Eye (tissue), 1 donor: ENCODE measurements around the gene SLC1A7.
"Not testable (repeated sequence)": the region's sequence is repeated elsewhere in the genome, so short reads cannot be mapped to it uniquely, and the experiment has no call there.

Experiments
- DNase-seq: peaks from one replicate; pipeline ENCODE4 v3.0.0-alpha.2; 2015

Gene SLC1A7

GRCh38 chr1:53142226-53142853, at the start of gene SLC1A7:
SLC1A7 (minus strand) TSS chr1:53142638; CDS start chr1:53142449, 189 bp downstream.
- DNase-seq = peak; percentile 61

GRCh38 chr1:53190210-53190611, 47.8 kb upstream of the SLC1A7 start:
- DNase-seq = peak; percentile 74

- no peak for DNase-seq
Measured at GRCh38 chr1:53189061-53189460, 46.6 kb upstream of the SLC1A7 start.

DNA sequence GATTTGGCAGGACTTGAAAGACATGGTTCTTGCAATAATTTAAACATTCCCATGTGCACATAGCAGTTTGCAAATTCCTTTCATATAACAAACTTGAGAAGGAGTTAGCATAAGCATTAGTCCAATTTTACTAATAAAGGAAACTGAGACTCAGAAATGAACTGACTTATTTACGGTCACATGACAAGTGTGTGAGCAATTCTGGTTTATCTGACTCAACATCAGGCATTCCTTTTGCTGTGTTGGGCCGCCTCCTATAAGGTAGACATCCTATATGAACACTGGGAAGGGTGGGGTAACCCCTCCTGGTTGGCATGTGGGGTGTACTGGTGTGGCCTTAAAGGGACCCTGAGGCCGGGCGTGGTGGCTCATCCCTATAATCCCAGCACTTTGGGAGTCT, 45.7 kb upstream of the SLC1A7 start:
- DNase-seq = no peak

DNA sequence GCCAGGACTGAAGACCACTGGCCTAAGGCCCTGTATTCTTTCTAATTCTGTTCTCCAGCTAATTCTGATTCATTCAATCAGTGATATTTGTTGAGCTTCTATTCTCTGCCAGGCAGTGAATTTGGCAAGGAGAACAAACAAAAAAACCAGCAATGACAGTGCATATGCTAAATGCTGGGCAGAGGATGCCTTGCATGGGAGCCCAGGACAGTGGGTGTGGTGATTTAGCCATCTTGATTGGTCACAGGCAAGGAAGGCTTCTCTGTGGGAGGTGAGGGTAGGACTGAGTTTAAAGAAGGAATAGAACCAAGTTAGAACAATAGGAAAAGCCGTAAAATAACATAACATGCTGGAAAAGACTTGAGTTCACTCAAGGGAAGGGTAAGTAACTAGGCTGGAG, 45.0 kb upstream of the SLC1A7 start:
- no peak for DNase-seq

GRCh38 chr1:53186533-53186932, 44.1 kb upstream of the SLC1A7 start:
- no peak for DNase-seq

- DNase-seq = not testable (repeated sequence)
Measured at GRCh38 chr1:53185955-53186297, 43.5 kb upstream of the SLC1A7 start.

DNA sequence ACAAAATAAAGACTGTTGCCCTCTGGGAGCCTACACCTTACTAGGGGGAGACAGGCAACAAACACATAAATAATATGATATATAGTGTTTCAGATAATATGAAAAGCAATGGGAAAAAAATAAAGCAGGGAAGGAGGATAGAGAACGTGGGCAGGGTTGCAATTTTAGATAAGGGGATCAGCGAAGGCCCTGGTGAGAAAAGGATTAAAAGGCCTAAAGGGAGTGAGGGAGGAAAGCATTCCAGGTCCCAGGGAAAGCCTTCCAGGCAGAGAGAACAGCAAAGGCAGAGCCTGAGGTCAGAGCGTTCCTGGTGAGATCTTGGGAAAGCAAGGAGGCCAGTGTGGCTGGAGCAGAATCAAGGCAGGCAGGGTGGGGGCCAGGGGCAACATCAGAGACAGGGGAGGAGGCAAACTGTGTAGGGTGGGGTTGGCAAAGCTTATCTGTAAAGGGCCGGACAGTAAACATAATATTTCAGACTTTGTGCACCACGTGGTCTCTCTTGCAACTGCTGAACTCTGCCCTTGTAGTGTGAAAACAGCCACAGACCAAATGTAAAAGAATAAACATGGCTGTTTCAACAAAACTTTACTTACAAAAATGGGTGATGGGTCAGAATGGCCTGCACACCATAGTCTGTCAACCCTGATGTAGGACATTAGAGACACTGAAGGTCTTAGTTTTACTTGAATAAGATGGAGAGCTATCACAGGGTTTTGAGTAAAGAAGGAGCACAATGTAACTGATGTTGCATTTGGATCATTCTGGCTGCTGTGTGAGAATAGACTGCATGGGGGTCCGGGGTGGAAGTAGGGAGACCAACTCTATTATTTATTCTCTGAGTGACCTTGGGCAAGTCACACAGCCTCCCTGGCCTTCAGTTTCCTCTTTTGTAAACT, 40.9 kb upstream of the SLC1A7 start:
- DNase-seq = no peak

GRCh38 chr1:53182716-53183094, 40.3 kb upstream of the SLC1A7 start:
- no peak for DNase-seq

GRCh38 chr1:53182111-53182593, 39.7 kb upstream of the SLC1A7 start:
- peak; percentile 94 for DNase-seq

DNA sequence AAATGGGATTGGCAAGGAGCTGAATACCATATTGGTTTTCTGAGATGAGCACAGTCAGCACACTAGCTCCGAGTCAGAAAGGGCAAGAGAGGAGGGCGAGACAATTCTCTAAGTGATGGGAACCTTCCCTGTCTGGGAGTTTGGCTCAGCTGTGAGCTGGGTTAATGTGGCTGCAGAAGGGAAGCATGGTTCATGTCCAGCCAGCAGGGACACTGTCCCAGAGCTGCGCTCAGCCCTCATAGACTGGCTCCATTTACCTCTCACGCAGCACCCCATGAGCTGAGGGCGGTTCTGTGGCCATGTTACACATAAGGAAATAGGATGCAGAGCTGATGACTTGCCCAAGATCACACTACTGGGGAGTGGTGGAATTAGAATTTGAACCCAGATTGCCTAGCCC, 38.5 kb upstream of the SLC1A7 start:
- DNase-seq = no peak

DNA sequence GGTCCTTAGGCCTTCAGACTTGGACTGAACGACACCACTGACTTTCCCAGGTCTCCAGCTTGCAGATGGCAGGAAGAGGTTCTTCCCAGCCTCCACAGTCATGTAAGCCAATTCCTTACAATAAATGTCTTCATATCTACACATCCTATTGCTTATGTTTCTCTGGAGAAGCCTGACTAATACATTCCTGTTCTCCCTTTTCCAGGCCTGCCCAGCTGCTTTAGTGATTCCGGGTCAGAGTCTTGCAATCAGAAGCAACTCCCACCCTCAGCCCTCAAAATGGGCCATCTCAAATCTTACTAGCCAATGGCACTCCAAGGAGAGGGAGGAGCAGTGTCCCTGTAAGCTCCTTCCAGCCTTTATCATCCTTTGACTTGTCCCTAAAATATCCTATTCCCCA, 37.8 kb upstream of the SLC1A7 start:
- no peak for DNase-seq

- no peak for DNase-seq
Measured at GRCh38 chr1:53176452-53177208, 34.2 kb upstream of the SLC1A7 start.

DNA sequence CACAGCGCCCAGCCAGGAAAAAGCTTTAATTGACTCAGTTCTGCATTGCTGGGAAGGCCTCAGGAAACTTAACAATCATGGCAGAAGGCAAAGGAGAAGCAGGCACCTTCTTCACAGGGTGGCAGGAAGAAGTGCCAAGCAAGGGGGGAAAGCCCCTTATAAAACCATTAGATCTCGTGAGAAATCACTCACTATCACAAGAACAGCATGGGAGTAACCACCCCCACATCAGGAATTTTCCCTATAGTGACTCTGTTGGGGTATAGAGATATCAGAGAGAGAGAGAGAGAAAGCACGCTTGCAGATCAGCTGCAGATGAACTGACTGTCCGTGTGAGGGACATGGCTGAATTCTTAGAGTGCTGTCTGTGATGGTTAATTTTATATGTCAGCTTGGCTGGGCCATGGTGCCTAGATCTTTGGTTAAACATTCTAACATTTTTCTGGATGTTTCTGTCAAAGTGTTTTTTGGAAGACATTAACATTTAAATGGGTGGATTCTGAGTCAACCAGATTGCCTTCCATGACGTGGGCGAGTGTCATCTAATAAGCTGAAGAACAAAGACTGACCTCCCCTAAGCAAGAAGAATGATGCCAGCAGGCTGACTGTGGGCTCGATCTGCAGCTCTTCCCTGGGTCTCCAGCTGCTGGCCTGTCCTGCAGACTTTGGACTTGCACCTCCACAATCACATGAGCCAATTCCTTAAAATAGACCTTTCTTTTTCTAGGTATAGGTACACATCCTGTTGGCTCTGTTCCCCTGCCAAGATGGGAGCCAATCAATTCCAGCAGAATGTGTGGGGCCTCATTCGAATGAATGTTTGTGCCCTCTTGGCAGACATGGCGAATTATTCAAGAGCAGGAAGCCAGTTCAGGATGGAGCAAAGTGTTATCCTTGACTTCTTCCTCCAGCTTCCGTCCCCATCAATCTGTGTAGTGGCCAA, 32.8 kb upstream of the SLC1A7 start:
- no peak for DNase-seq

DNA sequence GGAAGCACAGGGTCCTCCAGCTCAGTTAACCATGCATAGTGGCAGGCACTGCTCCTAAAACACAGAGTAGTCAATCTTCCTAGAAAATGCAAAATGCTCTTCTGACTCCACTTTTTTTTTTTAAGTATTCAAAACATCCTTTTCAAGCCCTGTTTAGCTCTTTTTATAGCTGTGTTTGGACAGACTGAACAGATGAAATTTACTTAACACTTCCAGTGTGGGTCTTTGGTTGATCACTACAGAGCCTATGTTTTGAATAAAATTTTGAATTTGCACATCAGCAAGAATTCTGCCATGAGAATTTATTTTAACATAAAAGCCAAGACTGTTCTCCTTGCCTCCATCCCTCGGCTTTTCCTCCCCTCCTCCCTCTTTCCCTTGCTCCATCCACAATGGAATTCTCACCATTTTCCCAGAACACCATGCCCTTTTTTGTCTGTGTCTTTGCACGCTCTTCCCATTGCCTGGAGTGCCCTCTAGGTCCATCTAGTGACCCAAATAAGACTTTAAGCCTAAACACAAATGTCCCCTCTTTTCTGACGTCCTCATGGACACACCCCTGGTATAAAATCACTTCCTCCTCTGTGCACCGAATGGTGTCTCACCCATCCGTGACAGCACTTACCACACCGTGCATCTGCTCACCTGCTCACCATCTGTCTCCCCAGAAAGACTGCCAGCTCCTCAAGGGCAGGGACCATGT, 30.1 kb upstream of the SLC1A7 start:
- no peak for DNase-seq

- no peak for DNase-seq
Measured at GRCh38 chr1:53166912-53167311, 24.5 kb upstream of the SLC1A7 start.

DNA sequence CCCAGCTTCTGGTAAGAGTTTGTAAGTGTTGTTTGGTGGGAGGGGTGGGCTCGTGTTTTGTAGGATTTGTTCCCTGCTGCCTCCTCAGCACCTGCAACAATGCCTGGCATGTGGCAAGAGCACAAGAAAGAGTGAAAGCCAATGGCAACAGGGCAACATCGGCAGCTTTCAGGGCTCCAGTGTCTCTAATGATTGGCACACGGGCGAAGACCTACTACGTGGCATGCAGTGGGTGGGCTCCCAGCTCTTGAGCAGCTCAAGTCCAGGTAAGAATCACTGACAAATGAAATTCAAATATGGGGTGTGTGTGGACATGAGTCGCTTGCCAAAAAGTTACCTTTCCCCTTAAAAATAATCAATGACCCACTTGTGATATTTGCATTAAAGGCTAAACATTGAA, 23.9 kb upstream of the SLC1A7 start:
- DNase-seq = no peak

DNA sequence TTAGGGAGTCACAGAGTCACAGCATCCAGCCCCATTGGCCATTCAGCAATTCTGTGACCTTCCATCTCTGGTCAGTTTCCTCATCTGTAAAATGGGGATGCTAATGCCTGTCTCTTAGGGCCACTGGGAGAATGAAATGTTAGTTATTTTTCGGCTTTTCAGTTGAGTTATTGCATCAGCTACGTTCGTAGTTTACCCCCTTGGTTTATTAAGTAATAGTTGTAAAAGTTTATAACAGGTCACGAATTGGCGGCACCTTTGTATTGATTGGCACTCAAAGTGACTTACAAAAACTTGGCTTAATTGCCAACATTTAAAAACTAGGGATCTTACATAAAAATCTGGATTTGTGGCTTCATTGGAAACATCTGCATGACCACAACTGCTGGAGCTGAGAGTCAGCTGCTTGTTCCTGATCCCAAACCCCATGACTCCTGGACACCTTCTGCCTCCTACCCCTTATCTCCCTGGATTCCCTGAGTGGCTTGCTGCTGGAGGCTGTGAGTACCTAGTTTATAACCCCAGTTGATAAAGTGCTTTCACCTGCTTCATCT, 23.0 kb upstream of the SLC1A7 start:
- DNase-seq = no peak

GRCh38 chr1:53163291-53163768, 20.9 kb upstream of the SLC1A7 start:
- DNase-seq = no peak

DNA sequence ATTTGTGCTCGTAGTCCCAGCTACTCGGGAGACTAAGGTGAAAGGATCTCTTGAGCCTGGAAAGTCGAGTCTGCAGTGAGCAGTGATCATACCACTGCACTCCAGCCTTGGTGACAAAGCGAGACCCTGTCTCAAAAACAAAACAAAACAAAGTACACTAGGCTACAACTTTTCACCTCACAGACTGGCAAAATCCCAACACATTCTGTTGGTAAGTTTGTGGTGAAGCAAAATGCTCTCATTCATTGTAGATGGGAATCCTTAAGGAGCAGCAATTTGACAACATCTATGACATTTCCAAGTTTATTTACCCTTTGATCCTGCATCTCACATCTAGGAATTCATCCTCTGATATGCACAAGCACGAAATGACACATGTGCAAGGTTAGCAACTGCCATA, 20.2 kb upstream of the SLC1A7 start:
- DNase-seq = no peak

GRCh38 chr1:53160924-53161378, 18.5 kb upstream of the SLC1A7 start:
- DNase-seq = no peak
